Peyer's patch (tissue), 4 donors: ENCODE results near the gene AFDN.

Experiments used
- CTCF ChIP-seq, 6 experiments: fragments of 450-650 bp in 4 of 6; fragments of 200-600 bp in 2 of 6; sonication (generic) in 1 of 6; IDR thresholded peaks; one replicate each; pipeline ENCODE4 v1.5.1; 2017 to 2019; ENCODE audit warnings: antibody characterized with exemption in 6 of 6, mild to moderate bottlenecking in 3 of 6, moderate library complexity in 1 of 6
- POLR2A ChIP-seq, 2 donors: fragments of 450-650 bp; IDR thresholded peaks; one replicate each; pipeline ENCODE4 v1.5.1; 2017; ENCODE audit warnings: antibody characterized with exemption in 2 of 2, mild to moderate bottlenecking in 2 of 2, moderate library complexity in 2 of 2

GRCh38 chr6:167956983-167957492, 130.3 kb downstream of the AFDN start:
- TF ChIP-seq CTCF (IDR thresholded peaks at IDR 0.05): no peak
- no peak for TF ChIP-seq POLR2A (IDR thresholded peaks at IDR 0.05)
